ENCODE measurements around the gene OR2H2. TPM values are rescaled to one million over a fixed set of nuclear protein-coding genes. Genes with fewer than 3 reads are reported as not detected.

OR2H2 gene
- total RNA-seq, 2 experiments from 2014 or later, result not detected

- peaks cover 7% of the 10 kb centered on the region for H3K4me1 Mint-ChIP-seq
- H3K27ac Mint-ChIP-seq, result no peak overlapping the region
- DNase-seq, result no peak
- H3K4me3 Mint-ChIP-seq, result no peak overlapping the region
- H3K27me3 Mint-ChIP-seq, result peaks cover 27% of the 10 kb centered on the region
- ChIA-PET CTCF (no interaction called here), POLR2A (no interaction called here)
- no peaks in the 10 kb centered on the region for H3K36me3 Mint-ChIP-seq (ENCODE audit: low read depth)
- H3K9me3 Mint-ChIP-seq, result no peaks in the 10 kb centered on the region
Measured at GRCh38 chr6:29564875-29565274, 20.0 kb upstream of the OR2H2 start.

- Mint-ChIP-seq H3K36me3 (ENCODE audit: low read depth) (no peaks in the 10 kb centered on the region), H3K4me3 (no peak overlapping the region), H3K4me1 (peaks cover 6% of the 10 kb centered on the region), H3K27me3 (peaks cover 19% of the 10 kb centered on the region), H3K9me3 (no peaks in the 10 kb centered on the region), H3K27ac (no peak overlapping the region)
- POLR2A ChIA-PET, result no interaction called here
- DNase-seq, result no peak
- CTCF ChIA-PET, result no interaction called here
Measured at GRCh38 chr6:29566856-29567255, 18.1 kb upstream of the OR2H2 start.

- Mint-ChIP-seq H3K4me3 (no peak overlapping the region), H3K36me3 (ENCODE audit: low read depth) (no peaks in the 10 kb centered on the region), H3K4me1 (peaks cover 6% of the 10 kb centered on the region), H3K9me3 (no peaks in the 10 kb centered on the region), H3K27ac (no peak overlapping the region), H3K27me3 (peaks cover 23% of the 10 kb centered on the region)
- ChIA-PET CTCF (no interaction called here), POLR2A (no interaction called here)
- DNase-seq, result no peak
Measured at GRCh38 chr6:29567541-29567940, 17.4 kb upstream of the OR2H2 start.

GRCh38 chr6:29567991-29568390, 16.9 kb upstream of the OR2H2 start:
- Mint-ChIP-seq H3K27me3 (peaks cover 19% of the 10 kb centered on the region), H3K4me1 (peaks cover 6% of the 10 kb centered on the region), H3K9me3 (no peaks in the 10 kb centered on the region), H3K27ac (no peak overlapping the region), H3K4me3 (no peak overlapping the region), H3K36me3 (ENCODE audit: low read depth) (no peaks in the 10 kb centered on the region)
- ChIA-PET POLR2A (no interaction called here), CTCF (no interaction called here)
- no peak for DNase-seq

GRCh38 chr6:29576056-29576455, 8.9 kb upstream of the OR2H2 start:
- Mint-ChIP-seq H3K36me3 (ENCODE audit: low read depth) (no peaks in the 10 kb centered on the region), H3K27me3 (peaks cover 33% of the 10 kb centered on the region), H3K27ac (no peak overlapping the region), H3K4me1 (no peaks in the 10 kb centered on the region), H3K4me3 (no peak overlapping the region), H3K9me3 (no peaks in the 10 kb centered on the region)
- CTCF ChIA-PET, result no interaction called here
- DNase-seq, result no peak
- POLR2A ChIA-PET, result no interaction called here

GRCh38 chr6:29577544-29577943, 7.4 kb upstream of the OR2H2 start:
- Mint-ChIP-seq H3K4me3 (no peak overlapping the region), H3K27me3 (peaks cover 29% of the 10 kb centered on the region), H3K9me3 (no peaks in the 10 kb centered on the region), H3K4me1 (no peaks in the 10 kb centered on the region), H3K27ac (no peak overlapping the region), H3K36me3 (ENCODE audit: low read depth) (no peaks in the 10 kb centered on the region)
- POLR2A ChIA-PET, result no interaction called here
- CTCF ChIA-PET, result interaction anchor here (1.4 kb wide), 1 partner anchor 11 kb away, joined by 4 read pairs; no protein-coding TSS in a partner anchor
- no peak for DNase-seq

GRCh38 chr6:29589423-29590048, 4.6 kb downstream of the OR2H2 start:
- Mint-ChIP-seq H3K27ac (no peak overlapping the region), H3K4me1 (no peaks in the 10 kb centered on the region), H3K9me3 (no peaks in the 10 kb centered on the region), H3K36me3 (ENCODE audit: low read depth) (no peaks in the 10 kb centered on the region), H3K27me3 (peaks cover 40% of the 10 kb centered on the region), H3K4me3 (no peak overlapping the region)
- DNase-seq, result peak; percentile 56
- ChIA-PET CTCF (interaction anchor here (0.8 to 1.8 kb wide), 5 partner anchors 9 to 752 kb away, joined by 3 to 5 read pairs (median 4); no protein-coding TSS in a partner anchor), POLR2A (no interaction called here)

- DNase-seq, result no peak
- no peak overlapping the region for H3K27ac Mint-ChIP-seq
- ChIA-PET POLR2A (no interaction called here), CTCF (interaction anchor here (1.2 to 1.8 kb wide), 4 partner anchors 10 to 753 kb away, joined by 3 to 5 read pairs (median 4); no protein-coding TSS in a partner anchor)
- no peak overlapping the region for H3K4me3 Mint-ChIP-seq
- no peaks in the 10 kb centered on the region for H3K4me1 Mint-ChIP-seq
- H3K36me3 Mint-ChIP-seq (ENCODE audit: low read depth), result no peaks in the 10 kb centered on the region
- H3K27me3 Mint-ChIP-seq, result peaks cover 34% of the 10 kb centered on the region
- H3K9me3 Mint-ChIP-seq, result no peaks in the 10 kb centered on the region
Measured at GRCh38 chr6:29590218-29590808, 5.4 kb downstream of the OR2H2 start.

- CTCF ChIA-PET, result no interaction called here
- no peak for DNase-seq
- Mint-ChIP-seq H3K4me3 (no peak overlapping the region), H3K36me3 (ENCODE audit: low read depth) (no peaks in the 10 kb centered on the region), H3K27ac (no peak overlapping the region), H3K4me1 (no peaks in the 10 kb centered on the region), H3K9me3 (no peaks in the 10 kb centered on the region), H3K27me3 (peaks cover 30% of the 10 kb centered on the region)
- POLR2A ChIA-PET, result no interaction called here
Measured at GRCh38 chr6:29591677-29592076, 6.8 kb downstream of the OR2H2 start.

GRCh38 chr6:29593199-29593855, 8.4 kb downstream of the OR2H2 start:
- ChIA-PET POLR2A (no interaction called here), CTCF (no interaction called here)
- H3K36me3 Mint-ChIP-seq (ENCODE audit: low read depth), result no peaks in the 10 kb centered on the region
- no peak for DNase-seq
- H3K9me3 Mint-ChIP-seq, result no peaks in the 10 kb centered on the region
- H3K27me3 Mint-ChIP-seq, result peaks cover 25% of the 10 kb centered on the region
- no peaks in the 10 kb centered on the region for H3K4me1 Mint-ChIP-seq
- no peak overlapping the region for H3K27ac Mint-ChIP-seq
- no peak overlapping the region for H3K4me3 Mint-ChIP-seq

GRCh38 chr6:29596381-29596900, 11.5 kb downstream of the OR2H2 start:
- no peak for DNase-seq
- Mint-ChIP-seq H3K27ac (no peak overlapping the region), H3K27me3 (peaks cover 14% of the 10 kb centered on the region), H3K9me3 (no peaks in the 10 kb centered on the region), H3K4me3 (no peak overlapping the region), H3K4me1 (no peaks in the 10 kb centered on the region), H3K36me3 (ENCODE audit: low read depth) (no peaks in the 10 kb centered on the region)
- ChIA-PET POLR2A (no interaction called here), CTCF (no interaction called here)

GRCh38 chr6:29597184-29597583, 12.3 kb downstream of the OR2H2 start:
- Mint-ChIP-seq H3K36me3 (ENCODE audit: low read depth) (no peaks in the 10 kb centered on the region), H3K4me1 (no peaks in the 10 kb centered on the region), H3K27ac (no peak overlapping the region), H3K27me3 (peaks cover 9% of the 10 kb centered on the region), H3K9me3 (no peaks in the 10 kb centered on the region), H3K4me3 (no peak overlapping the region)
- DNase-seq, result no peak
- ChIA-PET CTCF (interaction anchor here (0.6 to 0.8 kb wide), 4 partner anchors 31 to 315 kb away, joined by 3 read pairs; no protein-coding TSS in a partner anchor), POLR2A (no interaction called here)

GRCh38 chr6:29598172-29598747, 13.3 kb downstream of the OR2H2 start:
- Mint-ChIP-seq H3K36me3 (ENCODE audit: low read depth) (peaks cover 4% of the 10 kb centered on the region), H3K9me3 (no peaks in the 10 kb centered on the region), H3K4me1 (no peaks in the 10 kb centered on the region), H3K27me3 (peaks cover 9% of the 10 kb centered on the region), H3K27ac (no peak overlapping the region), H3K4me3 (no peak overlapping the region)
- CTCF ChIA-PET, result interaction anchor here (0.8 kb wide), 1 partner anchor 56 kb away, joined by 3 read pairs; no protein-coding TSS in a partner anchor
- POLR2A ChIA-PET, result no interaction called here
- DNase-seq, result no peak
